ENCODE results near the gene DGLUCY. TPM values are rescaled to one million over a fixed set of nuclear protein-coding genes. Genes with fewer than 3 reads are reported as not detected.

The DGLUCY gene
- polyA plus RNA-seq, 1 experiment, result 22.1 TPM

- CTCF ChIA-PET, result no interaction called here
These were observed 115.1 kb downstream of the DGLUCY start for GRCh38 chr14:91229005-91229382.

GRCh38 chr14:91229743-91230200, 115.9 kb downstream of the DGLUCY start:
- POLR2A ChIA-PET, result no interaction called here
- Histone ChIP-seq H3K9me3 (ENCODE audit: control insufficient read depth, insufficient read depth, low read length) (peaks cover 17% of the 10 kb centered on the region), H3K27me3 (ENCODE audit: control insufficient read depth, insufficient read depth, low read length) (no peaks in the 10 kb centered on the region), H3K27ac (ENCODE audit: low read depth, low read length) (no peak overlapping the region), H3K4me3 (ENCODE audit: low read depth, low read length) (no peak overlapping the region)
- no peak for DNase-seq (ENCODE audit: low read depth, low spot score)
- CTCF ChIA-PET, result no interaction called here
- no peak for TF ChIP-seq CTCF (IDR thresholded peaks at IDR 0.05; ENCODE audit: low read depth, low read length)

More at GRCh38 chr14:91229005-91229382, 115.1 kb downstream of the DGLUCY start:
- Histone ChIP-seq H3K27ac (ENCODE audit: low read depth, low read length) (no peak overlapping the region), H3K9me3 (ENCODE audit: control insufficient read depth, insufficient read depth, low read length) (peaks cover 12% of the 10 kb centered on the region), H3K27me3 (ENCODE audit: control insufficient read depth, insufficient read depth, low read length) (no peaks in the 10 kb centered on the region), H3K4me3 (ENCODE audit: low read depth, low read length) (no peak overlapping the region)
- no peak for TF ChIP-seq CTCF (IDR thresholded peaks at IDR 0.05; ENCODE audit: low read depth, low read length)
- POLR2A ChIA-PET, result no interaction called here
- DNase-seq (ENCODE audit: low read depth, low spot score), result no peak

- Histone ChIP-seq H3K27me3 (ENCODE audit: control insufficient read depth, insufficient read depth, low read length) (no peaks in the 10 kb centered on the region), H3K4me3 (ENCODE audit: low read depth, low read length) (no peak overlapping the region), H3K9me3 (ENCODE audit: control insufficient read depth, insufficient read depth, low read length) (peaks cover 16% of the 10 kb centered on the region), H3K27ac (ENCODE audit: low read depth, low read length) (no peak overlapping the region)
- POLR2A ChIA-PET, result interaction anchor here (0.6 kb wide), 1 partner anchor 11 kb away, joined by 6 read pairs; no protein-coding TSS in a partner anchor
- DNase-seq (ENCODE audit: low read depth, low spot score), result no peak
- no peak for TF ChIP-seq CTCF (IDR thresholded peaks at IDR 0.05; ENCODE audit: low read depth, low read length)
- CTCF ChIA-PET, result no interaction called here
These were observed 116.6 kb downstream of the DGLUCY start for GRCh38 chr14:91230397-91231035.

- Histone ChIP-seq H3K27ac (ENCODE audit: low read depth, low read length) (no peak overlapping the region), H3K4me3 (ENCODE audit: low read depth, low read length) (no peak overlapping the region), H3K27me3 (ENCODE audit: control insufficient read depth, insufficient read depth, low read length) (no peaks in the 10 kb centered on the region), H3K9me3 (ENCODE audit: control insufficient read depth, insufficient read depth, low read length) (peaks cover 16% of the 10 kb centered on the region)
- ChIA-PET CTCF (no interaction called here), POLR2A (no interaction called here)
- TF ChIP-seq CTCF (IDR thresholded peaks at IDR 0.05; ENCODE audit: low read depth, low read length), result no peak
- DNase-seq (ENCODE audit: low read depth, low spot score), result no peak
These were observed 117.6 kb downstream of the DGLUCY start for GRCh38 chr14:91231446-91231845.

GRCh38 chr14:91232052-91232451, 118.2 kb downstream of the DGLUCY start:
- no peak overlapping the region for H3K27ac ChIP-seq (ENCODE audit: low read depth, low read length)
- H3K4me3 ChIP-seq (ENCODE audit: low read depth, low read length), result no peak overlapping the region
- ChIA-PET CTCF (no interaction called here), POLR2A (no interaction called here)
- peaks cover 16% of the 10 kb centered on the region for H3K9me3 ChIP-seq (ENCODE audit: control insufficient read depth, insufficient read depth, low read length)
- no peak for TF ChIP-seq CTCF (IDR thresholded peaks at IDR 0.05; ENCODE audit: low read depth, low read length)
- no peak for DNase-seq (ENCODE audit: low read depth, low spot score)
- no peaks in the 10 kb centered on the region for H3K27me3 ChIP-seq (ENCODE audit: control insufficient read depth, insufficient read depth, low read length)
